EH (cell line): ENCODE measurements around the gene DENND2A.
"Not testable (repeated sequence)": the region's sequence is repeated elsewhere in the genome, so short reads cannot be mapped to it uniquely, and the experiment has no call there.

Source experiments
- DNase-seq: peaks from one replicate; pipeline ENCODE4 v3.0.0-alpha.2; 2015; ENCODE audit warnings: low read depth

DENND2A gene

DNA sequence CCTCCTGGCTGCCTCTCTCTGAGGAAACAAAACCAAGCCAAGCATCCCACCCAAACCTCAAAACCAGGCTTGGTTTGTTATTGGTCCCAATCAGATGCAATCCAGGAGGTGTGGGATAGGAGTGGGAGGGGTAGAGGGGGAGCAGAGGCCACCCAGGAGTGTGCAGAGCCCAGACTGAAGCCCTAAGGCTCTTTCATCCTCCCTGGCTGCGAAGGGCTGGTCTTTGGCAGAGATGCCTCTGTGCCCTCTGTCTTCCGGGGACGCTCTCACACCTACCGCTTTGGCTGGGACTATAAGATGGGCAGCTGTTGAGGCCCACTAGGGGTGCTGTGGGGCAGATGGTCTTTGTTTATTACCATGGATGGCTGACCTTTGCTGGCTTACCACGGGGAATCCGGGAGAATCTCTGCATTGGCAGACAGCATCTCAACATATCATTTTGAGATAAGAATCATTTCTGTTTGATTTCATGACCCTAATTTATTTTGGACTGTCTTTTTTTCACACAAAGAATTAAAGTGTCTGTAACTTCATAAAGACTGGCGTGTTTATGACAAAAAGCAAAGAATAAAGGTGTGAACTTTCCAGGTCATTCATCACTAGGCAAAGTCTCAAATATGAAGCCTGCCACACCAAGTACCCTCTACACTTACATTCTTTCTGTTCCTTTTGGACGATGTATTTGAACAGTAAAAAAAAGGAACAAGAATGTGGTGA is 6.5 kb upstream of the DENND2A start:
- peak; percentile 59 for DNase-seq

DNA sequence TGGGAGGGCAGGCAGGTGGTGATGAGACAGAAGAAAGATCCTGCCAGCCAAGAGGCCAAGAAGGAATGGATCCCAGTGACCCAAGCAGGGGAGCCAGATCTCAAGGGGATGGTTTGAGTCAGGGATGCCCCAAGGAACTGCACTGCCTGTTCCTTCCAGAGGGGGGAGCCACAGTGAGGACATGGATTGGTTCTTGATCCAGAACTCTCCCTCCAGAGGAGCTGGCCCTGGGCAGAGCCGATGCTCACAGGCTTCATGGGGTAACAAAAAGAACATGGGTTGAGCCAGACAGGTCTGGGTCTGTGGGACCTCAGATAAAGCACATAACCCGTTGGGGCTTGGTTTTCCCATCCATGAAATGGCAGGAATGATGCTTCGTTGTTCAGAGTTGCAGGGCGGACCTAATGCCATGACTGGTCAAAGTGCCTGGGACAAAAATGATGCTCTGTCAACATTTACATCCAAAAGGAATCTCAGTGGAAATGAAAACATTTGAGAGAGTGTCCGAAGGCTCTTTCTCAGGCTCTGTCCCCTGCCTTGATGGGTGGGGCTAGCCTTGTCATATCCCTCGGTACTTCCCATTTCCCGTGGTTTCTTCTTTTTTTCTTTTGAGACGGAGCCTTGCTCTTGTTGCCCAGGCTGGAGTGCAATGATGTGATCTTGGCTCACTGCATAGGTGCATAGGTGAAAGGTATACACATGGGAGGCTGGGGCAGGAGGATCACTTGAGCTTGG is 4.7 kb upstream of the DENND2A start:
- no peak for DNase-seq

DNA sequence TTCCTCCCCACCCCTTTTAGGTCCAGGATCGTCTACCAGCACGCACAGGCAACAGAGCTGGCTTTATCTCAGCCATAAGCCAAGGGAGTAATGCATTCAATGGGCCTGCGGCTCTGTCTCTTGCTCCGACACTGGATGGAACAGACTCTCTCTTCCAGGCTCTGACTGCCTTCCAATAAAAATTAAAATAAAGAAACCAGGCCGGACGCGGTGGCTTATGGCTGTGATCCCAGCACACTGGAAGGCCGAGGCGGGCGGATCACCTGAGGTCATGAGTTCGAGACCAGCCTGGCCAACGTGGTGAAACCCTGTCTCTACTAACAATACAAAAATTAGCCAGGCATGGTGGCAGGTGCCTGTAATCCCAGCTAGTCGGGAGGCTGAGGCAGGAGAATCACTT is 4.1 kb upstream of the DENND2A start:
- DNase-seq = not testable (repeated sequence)

DNA sequence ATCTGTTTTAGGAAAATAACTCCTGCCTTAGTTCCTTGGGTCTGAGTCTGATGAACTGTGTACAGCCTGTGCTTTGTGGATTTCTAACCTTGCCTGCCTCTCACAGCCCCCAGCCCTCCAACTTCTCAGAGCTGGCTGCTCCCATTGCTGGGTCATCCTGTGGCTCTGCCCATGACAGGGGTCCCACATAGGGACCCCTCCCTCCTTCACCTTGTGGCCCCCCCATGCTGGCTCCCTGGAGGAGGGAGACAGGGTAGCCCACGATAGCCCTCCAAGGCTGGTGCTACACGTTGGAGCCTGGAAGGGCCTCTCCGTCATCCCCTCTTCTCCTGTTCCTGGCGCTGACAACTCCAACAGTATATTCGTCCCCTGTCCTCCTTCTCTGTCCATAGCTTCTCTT is 2.8 kb upstream of the DENND2A start:
- no peak for DNase-seq

DNA sequence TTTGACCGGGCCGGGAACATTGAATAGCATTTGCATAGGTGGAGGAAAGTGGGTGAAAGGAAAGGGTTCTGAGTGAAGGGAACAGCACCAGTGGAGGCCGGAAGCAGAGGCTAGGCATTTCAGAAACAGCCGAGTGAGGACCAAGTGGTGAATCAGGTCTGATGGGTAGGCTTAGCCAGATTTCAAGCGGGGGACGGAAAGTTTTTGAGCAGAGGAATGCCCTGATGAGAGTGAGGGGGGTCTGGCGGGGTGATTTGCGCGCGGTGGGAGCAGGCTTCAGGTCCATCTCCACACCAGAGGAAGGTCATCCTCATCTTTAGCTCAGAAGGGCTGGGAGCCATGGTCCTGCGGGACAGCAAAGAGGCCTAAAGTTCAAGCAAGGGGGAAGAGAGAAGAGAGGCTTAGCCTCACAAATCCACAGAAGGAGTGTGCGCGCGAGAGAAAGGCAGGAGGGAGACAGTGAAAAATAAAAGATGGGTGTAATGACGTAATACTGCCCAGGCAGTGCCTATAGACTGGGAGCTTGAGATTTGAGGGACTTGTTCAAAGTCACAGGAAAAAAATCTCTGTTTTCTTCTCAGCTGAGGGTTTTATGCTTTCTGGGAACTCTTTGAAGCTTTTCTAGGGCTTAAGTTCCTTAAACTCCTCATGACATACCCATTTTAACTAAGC is 1.0 kb upstream of the DENND2A start:
- DNase-seq = no peak

DNA sequence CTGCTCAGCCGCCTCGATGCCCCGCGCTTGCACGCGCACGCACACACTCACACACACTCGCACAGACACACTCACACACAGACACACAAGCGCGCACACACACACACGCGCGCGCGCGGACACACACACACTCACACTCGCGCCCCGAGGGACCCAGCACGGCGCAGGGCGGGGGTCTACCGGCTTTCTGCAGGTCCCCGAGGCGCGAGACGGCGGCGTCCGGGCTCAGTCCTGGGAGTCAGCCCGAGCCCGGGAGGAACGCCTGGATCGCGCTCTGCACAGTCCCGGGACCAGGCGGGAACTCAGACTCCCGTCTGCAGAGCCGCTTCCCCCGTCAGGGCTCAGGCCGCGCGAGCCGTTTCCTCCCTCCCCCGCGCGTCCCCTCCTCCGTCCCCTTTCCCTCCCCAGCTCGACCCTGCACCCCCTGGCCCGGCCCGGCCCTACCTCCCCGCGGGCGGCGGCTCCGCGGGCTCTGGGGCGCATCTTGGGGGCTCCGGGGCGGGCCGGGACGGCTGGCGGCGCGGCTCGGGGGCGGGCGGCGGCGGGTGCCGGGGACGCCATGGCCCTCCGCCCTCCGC is 464 bp downstream of the DENND2A start:
- peak; percentile 64 for DNase-seq

DNA sequence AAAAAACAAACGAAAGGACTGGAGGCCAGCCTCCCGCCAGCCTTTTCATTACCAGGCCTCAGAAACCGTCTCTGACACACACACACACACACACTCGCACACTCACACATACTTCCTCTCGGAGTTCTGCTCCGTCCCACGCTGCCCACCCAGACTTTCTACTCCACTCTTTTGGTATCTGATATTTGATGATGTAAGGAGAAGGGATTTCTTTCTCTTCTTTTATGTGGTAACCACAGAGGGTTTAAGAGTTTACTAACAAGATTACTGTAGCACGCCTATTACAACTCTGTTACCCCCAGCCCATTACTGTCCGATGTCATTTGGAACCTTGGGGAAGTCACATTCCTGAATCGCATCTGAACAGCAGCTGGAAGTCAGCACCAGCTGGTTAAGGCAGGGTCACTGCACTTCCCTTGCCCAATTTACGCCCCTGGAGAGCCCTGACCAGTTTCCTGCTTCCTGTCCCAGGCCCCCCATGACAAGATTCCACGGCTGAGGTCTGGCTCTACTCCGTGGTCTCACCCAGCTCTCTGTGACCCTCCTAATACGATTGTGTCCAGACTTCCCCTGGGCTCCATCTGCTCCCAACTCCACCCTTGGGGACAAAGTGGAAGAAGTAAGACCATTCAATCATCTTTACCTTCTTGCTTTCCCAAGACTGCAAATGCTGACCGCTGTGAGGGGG is 1.1 kb downstream of the DENND2A start:
- peak; percentile 76 for DNase-seq

DNA sequence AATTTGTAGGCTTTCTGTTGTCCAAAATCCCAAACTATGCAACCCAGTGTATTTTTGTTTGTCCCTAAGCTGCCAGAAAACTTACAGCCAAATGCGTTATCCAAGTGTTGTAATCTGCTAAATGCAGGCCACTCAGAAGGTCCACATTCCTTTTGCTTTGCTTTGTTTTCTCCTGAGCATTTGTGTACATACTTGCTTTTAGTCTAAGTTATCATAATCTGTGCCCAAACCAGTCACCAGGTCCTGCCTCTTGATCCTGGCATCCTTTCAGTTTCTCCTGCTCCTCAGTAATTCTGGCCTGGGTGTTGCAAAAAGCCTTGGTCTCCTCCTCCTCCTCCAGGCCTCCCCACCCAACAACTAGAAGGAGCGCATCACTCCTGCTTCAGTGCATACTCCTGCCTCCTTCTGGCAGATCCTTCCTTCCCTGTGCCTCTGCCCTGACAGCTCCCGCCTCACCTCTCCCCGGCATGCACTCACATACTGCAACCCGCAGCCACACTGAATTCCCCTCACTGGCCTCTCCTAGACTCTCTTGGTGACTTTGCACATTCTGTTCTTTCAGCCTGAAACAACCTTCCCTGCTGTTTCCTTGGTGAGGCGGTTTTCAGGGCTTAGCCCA is 2.3 kb downstream of the DENND2A start:
- peak; percentile 62 for DNase-seq

DNA sequence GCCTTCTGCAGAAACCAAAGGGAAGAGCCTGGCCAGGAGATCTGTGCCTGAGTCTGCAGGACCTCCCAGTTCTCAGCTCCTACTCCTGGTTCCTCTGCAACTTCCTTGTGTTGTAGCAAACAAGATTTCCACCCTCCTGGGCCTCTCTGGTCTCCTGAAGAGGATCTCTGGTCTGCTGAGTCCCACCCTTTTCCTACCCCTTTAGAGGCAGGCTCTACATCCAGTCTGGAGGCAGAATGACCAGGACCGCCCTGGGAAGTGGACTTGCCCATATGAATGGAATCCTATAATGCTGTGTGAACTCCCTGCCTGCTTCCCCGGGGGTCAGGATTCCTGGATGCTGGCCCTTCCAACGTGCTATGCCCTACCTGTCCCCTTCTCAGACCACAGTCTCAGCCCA is 3.2 kb downstream of the DENND2A start:
- no peak for DNase-seq

DNA sequence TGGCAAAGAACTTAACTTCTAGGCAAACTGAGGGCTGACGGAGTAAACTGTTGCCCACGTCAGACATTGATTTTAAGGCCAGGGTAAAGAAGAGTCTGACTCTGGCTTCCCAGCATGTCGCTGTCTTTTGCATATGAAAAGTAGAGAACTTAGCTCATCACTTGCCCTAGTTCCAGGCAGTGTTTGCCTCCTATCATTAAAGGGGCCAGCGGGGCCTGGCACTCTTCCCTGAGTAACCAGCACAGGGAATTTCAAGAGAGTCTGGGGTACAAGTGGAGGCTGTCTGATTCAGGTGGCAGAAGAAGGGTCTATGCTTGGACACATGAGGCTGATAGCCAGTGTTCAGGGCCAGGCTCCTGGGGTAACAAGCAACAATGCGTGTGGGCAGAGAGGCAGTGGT is 4.8 kb downstream of the DENND2A start:
- DNase-seq = no peak

DNA sequence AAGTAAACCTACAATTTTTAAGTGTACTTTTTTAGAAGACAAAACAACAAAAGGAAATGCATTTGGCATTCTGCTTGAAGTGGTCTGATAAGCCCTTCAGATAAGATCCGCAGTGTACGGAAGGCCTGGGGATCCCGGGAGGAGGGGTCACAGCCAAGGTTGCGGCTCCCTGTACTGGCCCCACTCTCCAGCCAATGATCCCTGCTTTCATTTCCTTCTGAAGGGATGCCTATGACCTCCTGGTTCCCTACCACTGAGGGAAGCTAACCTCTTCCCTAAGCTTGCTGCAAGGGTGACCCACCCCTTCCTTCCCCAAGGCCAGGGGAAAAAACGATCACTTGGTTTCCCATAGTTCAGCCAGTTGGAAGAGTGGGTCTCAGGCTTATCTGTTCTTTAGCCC is 5.3 kb downstream of the DENND2A start:
- no peak for DNase-seq

DNA sequence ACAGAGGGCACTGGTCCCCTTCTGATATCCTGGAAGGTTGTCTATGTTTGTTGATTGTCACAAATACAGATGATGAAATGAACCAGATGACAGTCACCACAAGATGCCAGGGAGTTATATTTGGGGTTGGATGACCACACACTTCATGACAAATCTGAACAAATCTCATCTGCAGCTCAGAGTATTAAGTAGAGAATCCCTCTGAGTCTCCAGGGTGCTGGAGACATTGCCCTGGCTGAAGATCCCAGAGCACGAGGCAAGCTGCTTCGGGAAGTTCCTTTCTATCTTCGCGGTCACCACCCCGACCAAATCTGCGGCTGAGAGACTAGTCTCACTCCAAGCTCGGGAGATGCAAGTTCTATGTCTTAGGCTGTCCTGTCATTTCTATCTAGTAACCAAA is 9.0 kb downstream of the DENND2A start:
- DNase-seq = no peak

DNA sequence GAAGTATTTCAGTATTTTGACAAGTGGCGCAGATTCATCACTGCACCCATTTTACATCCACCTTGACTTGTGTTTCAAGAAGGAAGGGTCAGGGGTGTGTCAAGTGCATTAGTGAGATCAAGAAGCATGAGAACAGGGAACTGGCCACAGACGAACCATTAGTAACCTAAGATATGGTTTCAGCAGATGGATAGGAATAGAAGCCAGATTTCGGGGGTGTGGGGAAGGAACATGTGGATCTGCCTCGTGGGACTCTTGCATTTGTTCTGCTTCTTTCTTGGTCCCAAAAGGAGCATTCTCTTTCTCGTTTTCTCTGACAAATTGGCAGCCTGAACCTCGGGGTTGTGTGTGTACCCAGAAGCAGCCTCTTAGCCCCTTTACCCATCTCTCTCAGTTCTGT is 9.6 kb downstream of the DENND2A start:
- no peak for DNase-seq

DNA sequence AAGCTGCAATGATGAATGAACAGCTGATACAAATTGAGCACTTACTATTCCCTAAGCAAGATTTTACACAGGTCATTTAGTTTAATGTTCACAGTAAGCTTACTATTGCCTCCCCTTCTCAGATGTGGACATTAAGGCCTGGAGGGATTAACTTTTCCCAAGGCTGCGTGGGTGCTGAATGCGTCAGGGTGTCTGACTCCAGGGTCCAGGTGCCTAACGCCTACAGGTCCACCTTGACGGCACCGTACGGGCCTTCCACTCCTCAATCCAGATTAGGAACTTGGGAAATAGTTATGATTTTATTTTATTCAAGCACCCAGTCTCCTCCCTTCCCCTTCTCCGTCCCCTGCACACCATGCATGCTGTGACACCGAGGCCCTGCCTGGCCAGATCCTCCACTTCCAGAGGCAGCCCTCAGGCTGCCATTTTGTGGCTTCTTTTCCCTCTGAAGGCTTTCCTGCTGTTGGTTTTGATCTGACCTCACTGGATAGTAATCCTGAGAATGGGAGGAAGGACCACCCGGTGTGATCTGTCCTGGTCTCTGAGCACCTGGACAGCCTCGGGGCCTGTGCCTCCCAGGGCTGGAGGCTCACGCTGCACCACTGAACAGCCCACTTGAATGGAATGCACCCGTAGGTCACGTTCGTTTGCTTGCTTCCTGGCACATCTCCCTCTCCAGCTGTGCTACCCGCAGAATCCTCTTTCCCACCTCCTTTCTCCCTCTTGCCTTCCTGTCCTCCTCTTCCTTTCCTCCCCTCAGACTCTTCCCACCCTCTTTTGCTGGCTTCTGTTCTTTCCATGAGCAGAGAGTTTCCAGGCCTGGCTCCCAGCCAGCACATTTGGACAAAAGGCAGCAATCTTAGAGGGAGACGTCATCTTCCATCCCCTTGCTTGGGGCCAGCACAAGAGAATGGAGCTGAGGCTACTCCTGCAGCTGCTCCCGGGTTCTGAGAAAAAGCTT is 14.4 kb downstream of the DENND2A start:
- DNase-seq = peak; percentile 99

DNA sequence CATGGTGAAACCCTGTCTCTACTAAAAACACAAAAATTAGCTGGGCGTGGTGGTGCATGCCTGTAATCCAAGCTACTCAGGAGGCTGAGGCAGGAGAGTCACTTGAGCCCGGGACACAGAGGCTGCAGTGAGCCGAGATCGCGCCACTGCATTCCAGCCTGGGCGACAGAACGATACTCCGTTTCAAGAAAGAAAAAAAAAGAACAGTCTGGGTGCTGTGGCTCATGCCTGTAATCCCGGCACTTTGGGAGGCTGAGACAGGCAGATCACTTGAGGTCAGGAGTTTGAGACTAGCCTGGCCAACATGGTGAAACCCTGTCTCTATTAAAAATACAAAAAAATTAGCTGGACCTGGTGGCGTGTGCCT is 15.4 kb downstream of the DENND2A start:
- DNase-seq = not testable (repeated sequence)

DNA sequence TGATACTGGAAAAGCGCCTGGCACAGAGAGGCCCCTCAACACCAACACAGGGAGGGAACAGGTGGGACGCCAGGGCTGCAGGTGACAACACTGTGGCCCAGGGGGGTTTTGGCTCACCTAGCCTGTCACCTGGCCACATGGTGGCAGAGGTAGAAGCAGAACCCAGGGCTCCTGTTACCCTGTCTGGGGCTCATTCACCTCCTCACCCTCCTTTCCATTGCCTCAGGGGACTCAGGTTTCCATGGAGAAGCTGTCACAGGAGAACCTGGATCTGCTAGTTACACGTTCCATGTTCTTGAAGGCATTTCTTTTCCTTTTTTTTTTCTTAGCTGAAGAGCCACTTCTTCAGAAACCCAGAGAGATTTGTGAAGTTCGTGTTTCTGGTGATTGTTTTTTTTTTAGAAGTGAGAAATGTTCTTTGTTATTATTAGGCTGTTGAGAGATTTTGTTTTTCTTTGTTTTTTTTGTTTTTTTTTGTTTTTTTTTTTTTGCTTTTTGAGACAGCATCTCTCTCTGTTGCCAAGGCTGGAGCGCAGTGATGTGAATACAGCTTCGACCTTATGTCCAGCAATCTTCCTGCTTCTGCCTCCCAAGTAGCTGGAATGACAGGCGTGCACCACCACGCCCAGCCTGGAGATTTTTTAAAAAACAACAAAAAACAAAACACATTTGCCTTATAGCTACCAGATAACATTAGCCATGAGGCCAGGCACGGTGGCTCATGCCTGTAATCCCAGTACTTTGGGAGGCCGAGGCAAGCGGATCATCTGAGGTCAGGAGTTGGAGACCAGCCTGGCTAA is 16.0 kb downstream of the DENND2A start:
- no peak for DNase-seq

DNA sequence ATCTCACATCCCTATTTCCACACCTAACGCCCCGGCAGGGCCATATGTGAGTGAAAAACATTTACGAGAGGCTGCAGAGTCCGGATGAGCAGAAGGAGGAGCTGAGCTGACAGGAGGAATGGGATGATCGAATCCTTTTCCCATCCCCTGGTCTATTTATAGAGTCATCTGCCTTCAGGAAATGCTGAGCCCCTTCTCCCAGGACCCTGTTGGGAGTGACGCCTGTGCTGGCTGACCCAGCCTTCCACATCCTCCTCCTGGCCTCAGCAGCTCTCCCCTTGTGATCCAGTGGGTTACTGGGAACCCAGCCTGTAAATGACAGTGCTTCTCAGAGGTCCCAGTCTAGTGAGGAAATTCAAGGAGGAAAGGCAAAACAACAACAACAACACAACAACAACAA is 16.6 kb downstream of the DENND2A start:
- DNase-seq = peak; percentile 80

DNA sequence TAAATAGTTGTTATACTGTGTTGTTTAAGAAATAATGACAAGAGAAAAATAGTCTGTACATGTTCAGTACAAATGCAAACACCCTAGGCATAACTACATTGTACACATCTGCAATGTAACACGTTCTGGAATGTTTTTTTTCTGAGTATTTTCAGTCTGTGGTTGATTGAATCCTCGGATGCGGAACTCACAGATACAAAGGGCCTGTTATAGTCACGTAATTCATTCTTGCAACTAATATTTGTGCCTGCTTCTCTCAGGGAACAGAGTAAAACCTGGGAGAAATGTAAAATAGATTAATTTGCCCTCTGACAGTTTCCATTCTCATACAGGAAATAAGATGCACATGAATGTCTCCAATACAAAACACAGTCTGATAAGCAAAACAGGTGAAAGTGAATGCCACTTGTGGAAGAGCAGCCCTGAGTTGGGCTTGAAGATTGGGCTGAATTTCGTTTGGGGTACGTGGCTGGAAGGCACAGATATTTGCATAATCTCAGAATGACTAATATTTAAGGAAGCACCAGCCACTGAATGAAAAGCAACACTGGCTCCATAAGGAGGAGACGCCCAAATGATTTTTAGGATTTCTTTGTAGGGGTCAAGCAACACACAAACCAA is 19.1 kb downstream of the DENND2A start:
- peak; percentile 67 for DNase-seq

DNA sequence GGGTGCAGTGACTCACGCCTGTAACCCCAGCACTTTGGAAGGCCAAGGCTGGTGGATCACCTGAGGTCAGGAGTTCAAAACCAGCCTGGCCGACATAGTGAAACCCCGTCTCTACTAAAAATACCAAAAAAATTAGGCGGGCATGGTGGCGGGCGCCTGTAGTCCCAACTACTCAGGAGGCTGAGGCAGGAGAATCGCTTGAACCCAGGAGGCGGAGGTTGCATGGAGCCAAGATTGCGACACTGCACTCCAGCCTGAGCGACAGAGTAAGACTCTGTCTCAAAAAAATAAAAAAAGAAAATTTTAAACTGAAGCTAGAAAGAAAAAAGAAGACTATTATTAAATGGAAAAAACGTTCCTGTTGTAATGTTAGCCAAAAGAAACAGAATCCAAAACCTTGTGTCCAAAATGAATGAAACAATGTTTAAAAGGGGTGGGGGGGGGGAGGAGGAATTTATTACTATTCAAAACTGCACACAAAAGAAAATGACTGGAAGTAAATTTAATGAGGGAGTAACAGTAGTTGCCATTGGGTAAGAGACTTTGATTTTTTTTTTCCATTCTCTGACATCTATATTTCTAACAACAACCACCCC is 20.6 kb downstream of the DENND2A start:
- not testable (repeated sequence) for DNase-seq
